HG03097 (cell line): ENCODE results near the gene PSMA7.

ENCODE experiments used
- ATAC-seq: cut with Tn5 transposase; IDR thresholded peaks from one replicate; pipeline ENCODE4 v1.9.1; 2021; ENCODE audit not compliant: unreplicated experiment, low FRiP score

Gene PSMA7

DNA sequence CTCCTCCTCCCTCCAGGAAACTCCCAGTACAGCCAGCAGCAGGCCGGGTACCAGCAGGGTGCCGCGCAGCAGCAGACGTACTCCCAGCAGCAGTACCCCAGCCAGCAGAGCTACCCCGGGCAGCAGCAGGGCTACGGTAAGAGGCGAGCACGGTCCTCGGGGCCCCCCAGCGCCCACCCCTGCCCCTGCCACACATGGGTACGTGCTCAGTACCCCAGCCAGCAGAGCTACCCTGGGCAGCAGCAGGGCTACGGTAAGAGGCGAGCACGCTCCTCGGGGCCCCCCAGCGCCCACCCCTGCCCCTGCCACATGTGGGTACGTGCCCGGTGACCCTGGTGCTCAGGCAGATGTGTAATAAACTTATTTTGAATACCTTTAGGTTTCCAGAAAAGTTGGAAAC is 29.5 kb upstream of the PSMA7 start:
- no peak for ATAC-seq

- no peak for ATAC-seq
Observed at GRCh38 chr20:62171245-62171644, 28.1 kb upstream of the PSMA7 start.

DNA sequence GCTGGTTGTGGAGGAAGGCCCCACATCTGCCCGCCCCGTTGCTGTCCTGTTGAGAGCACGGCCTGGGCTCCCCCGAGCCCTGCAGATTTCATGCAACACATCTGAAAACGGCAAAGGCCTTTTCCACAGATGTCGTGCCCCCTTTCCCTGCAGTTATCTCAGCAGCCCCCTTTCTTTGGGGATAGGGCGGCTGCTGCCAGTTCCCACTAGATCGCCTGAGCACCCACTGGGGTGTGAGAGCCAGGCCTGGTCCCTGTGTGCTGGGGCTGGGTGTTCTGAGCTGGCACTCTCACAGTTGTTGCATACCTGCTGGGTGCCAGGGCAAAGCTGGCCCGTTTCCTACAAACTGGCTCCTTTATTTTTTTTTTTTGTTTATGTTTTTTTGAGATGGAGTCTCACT is 27.3 kb upstream of the PSMA7 start:
- ATAC-seq, result no peak

- ATAC-seq, result no peak
Observed at GRCh38 chr20:62168890-62169435, 25.8 kb upstream of the PSMA7 start.

- ATAC-seq, result no peak
Observed at GRCh38 chr20:62168061-62168460, 24.9 kb upstream of the PSMA7 start.

DNA sequence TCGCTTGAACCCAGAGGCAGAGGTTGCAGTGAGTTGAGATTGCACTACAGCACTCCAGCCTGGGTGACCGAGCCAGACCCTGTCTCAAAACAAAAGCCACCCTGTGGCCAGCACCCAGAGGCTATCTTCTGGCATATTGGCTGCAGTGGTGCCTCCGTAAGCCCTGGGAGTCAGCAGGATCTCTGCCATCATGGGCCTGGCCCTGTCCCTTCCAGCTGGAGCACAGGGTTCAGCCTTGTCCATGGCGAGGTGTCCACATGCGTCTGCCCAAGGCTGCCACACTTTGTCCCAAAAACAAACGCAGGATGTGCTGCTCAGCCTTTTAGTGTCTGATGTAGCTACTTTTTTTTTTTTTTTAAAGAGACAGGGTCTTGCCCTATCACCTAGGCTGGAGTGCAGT is 24.3 kb upstream of the PSMA7 start:
- no peak for ATAC-seq

DNA sequence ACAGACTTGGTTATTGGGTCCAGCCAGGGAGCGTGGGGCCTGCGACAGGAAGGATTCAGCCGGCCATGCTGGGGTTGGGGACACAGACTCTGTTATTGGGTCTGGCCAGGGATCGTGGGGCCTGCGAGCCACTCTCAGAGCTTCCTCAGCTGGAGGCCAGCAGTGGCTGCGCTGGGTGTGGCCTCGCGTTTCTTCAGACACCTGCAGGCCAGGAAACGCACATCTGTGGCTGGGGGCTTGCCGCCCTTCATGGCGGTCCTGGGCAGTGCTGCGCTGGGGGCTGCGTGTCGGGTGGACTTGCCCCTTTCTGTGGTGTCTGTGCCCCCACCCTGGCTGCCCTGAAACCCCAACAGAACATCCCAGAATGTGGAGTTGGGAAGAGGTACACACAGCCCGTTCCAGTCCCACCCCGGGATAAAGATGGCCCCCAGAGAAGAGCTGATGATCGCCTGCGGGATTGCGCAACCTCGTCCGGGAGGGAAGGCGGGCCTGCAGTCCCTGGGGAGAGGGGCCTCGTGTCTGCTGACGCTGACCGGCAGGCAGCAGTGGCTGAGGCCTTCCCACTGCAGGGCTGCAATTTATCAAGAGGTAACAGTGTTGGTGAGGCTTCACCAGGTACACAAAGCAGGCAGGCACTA is 22.7 kb upstream of the PSMA7 start:
- no peak for ATAC-seq

DNA sequence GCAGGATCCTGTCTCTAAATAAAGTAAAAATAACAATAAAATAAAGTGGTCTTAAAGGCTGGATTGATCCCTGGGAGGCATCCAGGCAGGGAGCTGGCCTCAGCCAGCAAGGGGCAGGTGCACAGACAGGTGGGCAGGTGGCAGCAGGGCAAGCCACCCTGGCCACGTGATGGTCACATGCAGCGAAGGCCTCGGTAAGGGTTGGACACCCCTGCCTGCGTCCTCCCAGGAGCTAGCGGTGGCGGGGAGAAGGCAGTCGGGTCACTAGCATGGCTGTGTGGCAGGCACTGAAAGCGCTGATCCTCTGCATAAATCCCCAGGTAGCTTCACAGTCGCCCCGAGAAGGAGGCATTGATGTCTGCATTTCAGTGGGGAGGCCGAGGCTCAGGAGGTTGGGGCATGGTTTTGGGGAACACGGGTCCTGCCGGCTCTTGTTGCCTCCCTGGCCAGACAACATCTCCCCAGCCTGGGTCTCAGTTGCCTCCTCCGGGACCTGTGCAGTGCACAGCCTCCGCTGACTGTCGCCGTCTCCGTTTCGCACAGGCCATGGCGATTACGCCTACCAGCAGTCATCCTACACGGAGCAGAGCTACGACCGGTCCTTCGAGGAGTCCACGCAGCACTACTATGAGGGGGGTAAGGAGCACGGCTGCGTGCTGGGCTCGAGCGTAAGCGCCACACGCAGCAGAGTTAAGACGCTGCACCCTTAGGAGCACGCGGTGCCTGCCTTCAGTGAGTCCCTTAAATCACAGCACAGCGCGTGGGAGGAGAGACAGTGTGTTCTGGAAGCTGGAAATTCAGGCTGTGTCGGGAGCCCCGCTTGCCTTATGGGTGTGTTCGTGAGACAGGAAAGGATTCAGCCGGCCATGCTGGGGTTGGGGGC is 21.9 kb upstream of the PSMA7 start:
- no peak for ATAC-seq

GRCh38 chr20:62163986-62164762 is 21.0 kb upstream of the PSMA7 start:
- ATAC-seq, result no peak

DNA sequence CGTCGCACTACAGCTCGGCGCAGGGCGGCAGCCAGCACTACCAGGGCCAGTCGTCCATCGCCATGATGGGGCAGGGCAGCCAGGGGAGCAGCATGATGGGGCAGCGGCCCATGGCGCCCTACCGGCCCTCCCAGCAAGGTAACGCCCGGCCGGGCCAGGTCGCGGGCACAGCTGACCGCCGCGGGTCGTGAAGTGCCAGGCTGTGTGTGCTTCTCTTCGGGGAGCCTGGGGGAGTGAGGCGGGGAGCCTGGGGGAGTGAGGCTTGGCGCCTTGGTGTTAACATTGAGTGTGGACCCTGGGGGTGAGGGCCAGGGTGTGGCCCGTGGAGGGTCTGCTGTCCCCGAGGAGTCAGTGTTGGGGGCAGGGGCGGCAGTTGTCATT is 20.3 kb upstream of the PSMA7 start:
- ATAC-seq, result no peak

DNA sequence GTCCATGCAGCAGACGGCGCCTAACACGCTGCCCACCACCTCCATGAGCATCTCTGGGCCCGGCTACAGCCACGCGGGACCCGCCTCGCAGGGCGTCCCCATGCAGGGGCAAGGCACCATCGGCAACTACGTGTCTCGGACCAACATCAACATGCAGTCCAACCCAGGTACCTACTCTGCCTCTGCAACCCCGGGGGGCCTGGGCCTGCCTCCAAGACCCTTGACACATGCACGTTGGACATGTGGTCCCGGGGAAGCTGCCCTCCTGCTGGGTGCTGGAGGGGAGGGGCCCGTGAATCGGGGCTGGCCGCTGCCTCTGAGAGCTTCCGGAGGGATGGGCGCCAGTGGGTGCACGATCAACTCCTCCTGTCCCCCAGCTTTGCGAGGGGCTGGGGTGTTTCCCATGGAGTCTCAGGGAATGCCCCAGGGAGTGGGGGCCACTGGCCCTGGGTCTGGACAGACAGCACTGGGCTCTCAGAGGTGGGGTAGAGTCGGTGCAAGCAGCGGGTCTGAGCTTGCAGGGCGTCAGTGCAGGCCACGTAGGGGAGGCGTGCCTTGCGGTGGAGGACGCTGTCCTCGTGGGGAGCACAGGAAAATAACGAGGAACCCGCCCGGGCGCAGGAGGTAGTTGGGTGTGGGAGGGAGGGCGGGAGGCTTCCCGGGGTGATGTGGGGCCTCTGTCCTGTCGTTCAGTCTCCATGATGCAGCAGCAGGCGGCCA is 19.7 kb upstream of the PSMA7 start:
- ATAC-seq, result no peak

GRCh38 chr20:62161347-62161746 is 18.2 kb upstream of the PSMA7 start:
- ATAC-seq, result no peak

GRCh38 chr20:62160876-62161275 is 17.7 kb upstream of the PSMA7 start:
- no peak for ATAC-seq

GRCh38 chr20:62160253-62160652 is 17.1 kb upstream of the PSMA7 start:
- ATAC-seq, result no peak

GRCh38 chr20:62159839-62160238 is 16.6 kb upstream of the PSMA7 start:
- ATAC-seq, result no peak

GRCh38 chr20:62159052-62159451 is 15.9 kb upstream of the PSMA7 start:
- no peak for ATAC-seq

GRCh38 chr20:62158541-62158940 is 15.3 kb upstream of the PSMA7 start:
- no peak for ATAC-seq

DNA sequence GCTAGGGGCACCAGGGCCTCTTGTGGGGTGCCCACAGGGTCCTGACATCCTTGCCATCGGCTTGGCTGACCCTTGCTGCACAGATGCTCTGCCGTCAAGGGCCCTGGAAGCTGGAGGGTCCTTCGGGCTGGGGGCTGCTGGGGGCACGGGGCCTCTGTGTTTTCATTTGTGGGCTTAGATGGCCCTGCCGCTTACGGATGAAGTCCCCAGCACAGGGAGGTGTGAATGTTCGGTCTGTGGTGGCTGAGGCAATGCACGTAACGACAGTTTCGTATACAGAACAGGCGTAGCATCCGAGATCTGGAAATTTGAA is 14.8 kb upstream of the PSMA7 start:
- ATAC-seq, result no peak

- ATAC-seq, result no peak
Observed at GRCh38 chr20:62157387-62158087, 14.3 kb upstream of the PSMA7 start.
